GM23338 (cell line): ENCODE measurements around the gene C14orf119. TPM values are rescaled to one million over a fixed set of nuclear protein-coding genes. Genes with fewer than 3 reads are reported as not detected.

Experiments
- ATAC-seq: fragments of 200-7000 bp; cut with Tn5 transposase; 3 replicates; pipeline ENCODE4 v1.9.1; 2020
- DNase-seq: peaks from one replicate; pipeline ENCODE4 v3.0.0-alpha.2; 2015; ENCODE audit warnings: low spot score
- H2AFZ ChIP-seq: fragments of 200-600 bp; sonication (generic); 2 replicates; pipeline ENCODE4 v1.8.0; 2016; ENCODE audit warnings: antibody characterized with exemption, mild to moderate bottlenecking, moderate library complexity
- H3F3A ChIP-seq: fragments of 200-600 bp; sonication (generic); replicated peaks from 2 replicates; pipeline ENCODE4 v1.8.0; 2017; ENCODE audit warnings: antibody characterized with exemption, mixed run types, low read depth
- H3K27ac ChIP-seq: fragments of 200-600 bp; sonication (generic); 2 replicates; pipeline ENCODE4 v1.6.1; 2016; ENCODE audit warnings: low read depth
- H3K27me3 ChIP-seq: fragments of 200-600 bp; sonication (generic); 2 replicates; pipeline ENCODE4 v1.8.0; 2016; ENCODE audit warnings: mild to moderate bottlenecking, mixed run types, moderate library complexity; ENCODE audit not compliant: insufficient read depth
- H3K36me3 ChIP-seq: fragments of 200-600 bp; sonication (generic); 2 replicates; pipeline ENCODE4 v1.8.0; 2016; ENCODE audit warnings: mild to moderate bottlenecking; ENCODE audit not compliant: insufficient read depth
- H3K4me1 ChIP-seq: fragments of 200-600 bp; sonication (generic); 2 replicates; pipeline ENCODE4 v1.8.0; 2016; ENCODE audit warnings: mild to moderate bottlenecking, moderate library complexity; ENCODE audit not compliant: insufficient read depth
- H3K4me2 ChIP-seq: fragments of 200-600 bp; sonication (generic); 2 replicates; pipeline ENCODE4 v1.7.1; 2017; ENCODE audit warnings: mixed run types
- H3K4me3 ChIP-seq: fragments of 200-600 bp; sonication (generic); 2 replicates; pipeline ENCODE4 v1.6.1; 2016; ENCODE audit warnings: mixed run types
- H3K79me2 ChIP-seq: fragments of 200-600 bp; sonication (generic); replicated peaks from 2 replicates; pipeline ENCODE4 v1.8.0; 2017; ENCODE audit warnings: mild to moderate bottlenecking; ENCODE audit not compliant: insufficient read depth
- H3K9me2 ChIP-seq: fragments of 200-600 bp; sonication (generic); 2 replicates; pipeline ENCODE4 v1.8.0; 2017; ENCODE audit not compliant: insufficient read depth
- H4K20me1 ChIP-seq: fragments of 200-600 bp; sonication (generic); replicated peaks from 2 replicates; pipeline ENCODE4 v1.8.0; 2017; ENCODE audit warnings: mild to moderate bottlenecking; ENCODE audit not compliant: insufficient read depth
- H3K27ac Mint-ChIP-seq: 2 replicates; pipeline ENCODE4 v1.8.0; 2020; ENCODE audit warnings: inconsistent platforms, mild to moderate bottlenecking, moderate library complexity, mixed read lengths
- H3K27me3 Mint-ChIP-seq: 3 replicates; pipeline ENCODE4 v1.8.0; 2022; ENCODE audit warnings: low read depth, mild to moderate bottlenecking, moderate library complexity, mixed read lengths, inconsistent platforms; ENCODE audit not compliant: insufficient read depth, poor library complexity
- H3K36me3 Mint-ChIP-seq: 3 replicates; pipeline ENCODE4 v1.8.0; 2021; ENCODE audit warnings: low read depth, mild to moderate bottlenecking, inconsistent platforms, moderate library complexity, mixed read lengths
- H3K4me1 Mint-ChIP-seq: 3 replicates; pipeline ENCODE4 v1.8.0; 2020; ENCODE audit warnings: mild to moderate bottlenecking, inconsistent platforms, mixed read lengths
- H3K4me3 Mint-ChIP-seq: 3 replicates; pipeline ENCODE4 v1.8.0; 2021; ENCODE audit warnings: moderate library complexity, mild to moderate bottlenecking, inconsistent platforms, mixed read lengths
- H3K9me3 Mint-ChIP-seq: 3 replicates; pipeline ENCODE4 v1.8.0; 2020; ENCODE audit warnings: moderate library complexity, mild to moderate bottlenecking, inconsistent platforms, mixed read lengths
- CREB1 ChIP-seq: fragments of 250-450 bp; sonication (Bioruptor Pico); IDR thresholded peaks from 2 replicates; pipeline ENCODE4 v1.5.0; 2020; ENCODE audit warnings: low read depth, mild to moderate bottlenecking, moderate library complexity
- EZH2 ChIP-seq: fragments of 200-600 bp; sonication (generic); IDR thresholded peaks from one replicate; pipeline ENCODE4 v1.8.0; 2017; ENCODE audit warnings: antibody characterized with exemption, mild to moderate bottlenecking, low read depth; ENCODE audit not compliant: unreplicated experiment
- EZH2phosphoT487 ChIP-seq: fragments of 200-600 bp; sonication (generic); IDR thresholded peaks from one replicate; pipeline ENCODE4 v1.8.1; 2018; ENCODE audit warnings: antibody characterized with exemption; ENCODE audit not compliant: unreplicated experiment
- JUNB ChIP-seq: IDR thresholded peaks from one replicate; pipeline ENCODE4 v1.6.1; 2016; ENCODE audit warnings: antibody characterized with exemption; ENCODE audit not compliant: unreplicated experiment
- NANOG ChIP-seq: IDR thresholded peaks from 2 replicates; pipeline ENCODE4 v1.6.1; 2016; ENCODE audit warnings: antibody characterized with exemption, borderline replicate concordance
- POLR2AphosphoS5 ChIP-seq: IDR thresholded peaks from 2 replicates; pipeline ENCODE4 v1.6.1; 2016; ENCODE audit warnings: antibody characterized with exemption, low read depth
- STAT1 ChIP-seq: IDR thresholded peaks from one replicate; pipeline ENCODE4 v1.6.1; 2016; ENCODE audit warnings: antibody characterized with exemption; ENCODE audit not compliant: unreplicated experiment
- ZNF331 ChIP-seq: fragments of 250-450 bp; sonication (Bioruptor Pico); IDR thresholded peaks from 2 replicates; pipeline ENCODE4 v1.5.0; 2020; ENCODE audit warnings: low read depth, mild to moderate bottlenecking, moderate library complexity
- polyA plus RNA-seq: library from polyadenylated mRNA; unstranded; fragments of >200 nt; fragmentation: Nextera tagmentation; extraction: Ambion mirVana; gene quantifications from 2 replicates; pipeline ENCODE4 v1.2.1, GENCODE V29; 2016
- total RNA-seq: library from RNA; depleted of rRNA; stranded (reverse); fragments of >200 nt; shearing (Covaris generic); gene quantifications from 2 replicates; pipeline ENCODE4 v1.2.3, GENCODE V29; 2014
- TF ChIP-seq, protein P1 (sequence below): IDR thresholded peaks from one replicate; pipeline ENCODE4 v1.6.1; 2018; ENCODE audit warnings: antibody characterized with exemption; ENCODE audit not compliant: unreplicated experiment
- TF ChIP-seq, protein P2 (sequence below): fragments of 250-450 bp; sonication (Bioruptor Pico); IDR thresholded peaks from 2 replicates; pipeline ENCODE4 v1.5.0; 2020; ENCODE audit warnings: mild to moderate bottlenecking, moderate library complexity
- TF ChIP-seq, protein P3 (sequence below): IDR thresholded peaks from 2 replicates; pipeline ENCODE4 v1.6.1; 2016; ENCODE audit warnings: antibody characterized with exemption

Gene C14orf119
- total and polyA plus RNA-seq, 2 experiments from 2014 or later: 49.4 to 118 TPM

DNA sequence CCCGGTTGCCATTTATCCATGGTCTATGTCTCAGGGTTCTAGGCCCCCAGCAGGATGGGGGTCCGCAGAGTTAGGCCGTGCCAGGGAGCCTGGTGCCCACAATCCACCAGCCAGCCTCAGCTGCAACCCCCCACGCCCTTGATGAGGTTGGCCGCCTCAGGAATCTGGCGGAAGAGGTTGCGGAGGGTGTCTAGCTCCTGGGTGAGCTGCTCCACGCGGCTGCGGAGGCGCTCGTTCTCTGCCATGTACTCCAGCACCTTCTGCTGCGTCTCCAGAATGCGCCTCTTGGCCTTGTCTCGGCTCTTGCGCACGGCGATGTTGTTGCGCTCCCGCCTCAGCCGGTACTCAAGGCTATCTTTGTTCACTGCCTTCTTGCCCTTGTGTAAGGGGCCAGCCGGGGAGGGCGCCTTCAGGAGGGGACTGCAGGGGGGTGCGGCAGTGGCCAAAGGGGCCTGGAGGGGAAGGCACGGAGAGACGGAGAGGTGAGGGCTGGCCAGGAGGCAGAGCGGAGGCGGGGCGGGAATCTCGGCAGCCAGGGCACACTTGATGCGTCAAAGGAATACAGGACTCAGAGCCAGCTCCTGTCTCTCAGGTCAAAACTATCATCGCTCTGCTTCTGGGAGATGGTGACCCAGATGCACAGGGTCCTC, 22.2 kb downstream of the C14orf119 start (continued):
- TF ChIP-seq, protein P1, sequence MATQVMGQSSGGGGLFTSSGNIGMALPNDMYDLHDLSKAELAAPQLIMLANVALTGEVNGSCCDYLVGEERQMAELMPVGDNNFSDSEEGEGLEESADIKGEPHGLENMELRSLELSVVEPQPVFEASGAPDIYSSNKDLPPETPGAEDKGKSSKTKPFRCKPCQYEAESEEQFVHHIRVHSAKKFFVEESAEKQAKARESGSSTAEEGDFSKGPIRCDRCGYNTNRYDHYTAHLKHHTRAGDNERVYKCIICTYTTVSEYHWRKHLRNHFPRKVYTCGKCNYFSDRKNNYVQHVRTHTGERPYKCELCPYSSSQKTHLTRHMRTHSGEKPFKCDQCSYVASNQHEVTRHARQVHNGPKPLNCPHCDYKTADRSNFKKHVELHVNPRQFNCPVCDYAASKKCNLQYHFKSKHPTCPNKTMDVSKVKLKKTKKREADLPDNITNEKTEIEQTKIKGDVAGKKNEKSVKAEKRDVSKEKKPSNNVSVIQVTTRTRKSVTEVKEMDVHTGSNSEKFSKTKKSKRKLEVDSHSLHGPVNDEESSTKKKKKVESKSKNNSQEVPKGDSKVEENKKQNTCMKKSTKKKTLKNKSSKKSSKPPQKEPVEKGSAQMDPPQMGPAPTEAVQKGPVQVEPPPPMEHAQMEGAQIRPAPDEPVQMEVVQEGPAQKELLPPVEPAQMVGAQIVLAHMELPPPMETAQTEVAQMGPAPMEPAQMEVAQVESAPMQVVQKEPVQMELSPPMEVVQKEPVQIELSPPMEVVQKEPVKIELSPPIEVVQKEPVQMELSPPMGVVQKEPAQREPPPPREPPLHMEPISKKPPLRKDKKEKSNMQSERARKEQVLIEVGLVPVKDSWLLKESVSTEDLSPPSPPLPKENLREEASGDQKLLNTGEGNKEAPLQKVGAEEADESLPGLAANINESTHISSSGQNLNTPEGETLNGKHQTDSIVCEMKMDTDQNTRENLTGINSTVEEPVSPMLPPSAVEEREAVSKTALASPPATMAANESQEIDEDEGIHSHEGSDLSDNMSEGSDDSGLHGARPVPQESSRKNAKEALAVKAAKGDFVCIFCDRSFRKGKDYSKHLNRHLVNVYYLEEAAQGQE: no peak
- TF ChIP-seq NANOG (no peak), POLR2AphosphoS5 (no peak), EZH2 (no peak), STAT1 (no peak), CREB1 (no peak)

DNA sequence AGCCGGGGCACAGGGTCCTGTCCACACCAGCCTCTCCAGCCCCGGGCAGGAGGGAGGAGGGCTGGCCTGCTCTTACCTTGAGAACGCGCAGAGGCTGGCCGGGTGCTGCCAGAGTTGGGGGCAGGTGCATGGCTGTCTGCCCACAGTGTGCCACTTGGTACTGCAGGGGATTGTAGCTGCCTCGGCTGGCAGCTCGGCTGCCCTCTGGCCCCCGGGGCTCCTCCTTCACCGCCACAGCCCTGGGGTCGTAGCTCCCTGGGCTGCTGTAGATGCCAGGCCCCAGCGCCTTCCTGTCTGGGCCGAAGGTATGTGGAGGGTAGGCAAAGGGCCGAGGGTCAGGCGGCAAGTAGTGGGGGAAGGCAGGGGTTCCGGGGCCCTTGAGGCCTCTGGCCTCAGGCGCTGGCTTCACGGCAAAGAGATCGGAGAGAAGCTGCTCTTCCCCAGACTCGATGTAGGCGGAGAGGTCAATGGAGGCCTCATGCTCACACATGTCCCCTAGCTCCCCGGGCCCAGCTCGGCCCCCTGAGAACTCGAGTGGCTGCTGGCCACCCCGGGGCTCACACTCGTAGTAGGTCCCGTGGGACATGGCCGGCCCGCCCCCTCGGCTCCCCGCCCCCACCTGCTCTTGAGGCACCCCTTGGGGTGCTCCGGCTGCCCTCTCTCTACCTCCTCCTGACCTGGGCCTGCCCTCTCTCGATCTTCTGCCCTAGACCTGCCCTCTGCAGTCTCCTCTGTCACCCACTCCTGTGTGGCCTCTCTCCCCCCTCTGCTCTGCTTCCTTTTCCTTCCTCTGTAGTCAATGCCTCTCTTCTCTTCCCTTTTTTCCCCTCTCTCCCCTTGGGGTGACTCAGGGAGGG, 23.4 kb downstream of the C14orf119 start, which contains the start of gene CEBPE:
TSS of gene CEBPE (minus strand) at position 750 of the 857 bp plus-strand sequence. CDS start at position 586, 164 bp downstream.
- H3K4me3 Mint-ChIP-seq: peak within 1 kb of the TSS; percentile 24; the same call in 1 of the 3 replicates
- Histone ChIP-seq H3K27ac (no peak within 1 kb of the TSS), H4K20me1 (no peaks in the 10 kb centered on the region), H3K27me3 (no peaks in the 10 kb centered on the region), H3K4me2 (0 out of 2 replicates have a peak within 1 kb of the TSS, but pooled peaks have one; percentile 14), H3F3A (no peaks in the 10 kb centered on the region; the same call in 1 of the 2 replicates), H3K4me1 (peaks cover 26% of the 10 kb centered on the region), H3K36me3 (no peaks in the 10 kb centered on the region), H3K4me3 (no peak within 1 kb of the TSS), H2AFZ (peak within 1 kb of the TSS; percentile 43; the same call in 1 of the 2 replicates), H3K79me2 (no peaks in the 10 kb centered on the region), H3K9me2 (no peaks in the 10 kb centered on the region)
- peaks cover 50% of the 10 kb centered on the region for H3K4me1 Mint-ChIP-seq
- H3K27me3 Mint-ChIP-seq: peaks cover 22% of the 10 kb centered on the region
- no peaks in the 10 kb centered on the region; the same call in 2 of the 3 replicates for H3K36me3 Mint-ChIP-seq
- no peaks in the 10 kb centered on the region; the same call in 2 of the 3 replicates for H3K9me3 Mint-ChIP-seq
- no peak for ATAC-seq
- no peak within 1 kb of the TSS for H3K27ac Mint-ChIP-seq
- DNase-seq: no peak
- no peak for TF ChIP-seq CREB1
- no peak for TF ChIP-seq EZH2
- no peak for TF ChIP-seq ZNF331 (CRISPR knock-in tag)
- TF ChIP-seq NANOG: no peak
- TF ChIP-seq EZH2phosphoT487: no peak
- TF ChIP-seq, protein P2, sequence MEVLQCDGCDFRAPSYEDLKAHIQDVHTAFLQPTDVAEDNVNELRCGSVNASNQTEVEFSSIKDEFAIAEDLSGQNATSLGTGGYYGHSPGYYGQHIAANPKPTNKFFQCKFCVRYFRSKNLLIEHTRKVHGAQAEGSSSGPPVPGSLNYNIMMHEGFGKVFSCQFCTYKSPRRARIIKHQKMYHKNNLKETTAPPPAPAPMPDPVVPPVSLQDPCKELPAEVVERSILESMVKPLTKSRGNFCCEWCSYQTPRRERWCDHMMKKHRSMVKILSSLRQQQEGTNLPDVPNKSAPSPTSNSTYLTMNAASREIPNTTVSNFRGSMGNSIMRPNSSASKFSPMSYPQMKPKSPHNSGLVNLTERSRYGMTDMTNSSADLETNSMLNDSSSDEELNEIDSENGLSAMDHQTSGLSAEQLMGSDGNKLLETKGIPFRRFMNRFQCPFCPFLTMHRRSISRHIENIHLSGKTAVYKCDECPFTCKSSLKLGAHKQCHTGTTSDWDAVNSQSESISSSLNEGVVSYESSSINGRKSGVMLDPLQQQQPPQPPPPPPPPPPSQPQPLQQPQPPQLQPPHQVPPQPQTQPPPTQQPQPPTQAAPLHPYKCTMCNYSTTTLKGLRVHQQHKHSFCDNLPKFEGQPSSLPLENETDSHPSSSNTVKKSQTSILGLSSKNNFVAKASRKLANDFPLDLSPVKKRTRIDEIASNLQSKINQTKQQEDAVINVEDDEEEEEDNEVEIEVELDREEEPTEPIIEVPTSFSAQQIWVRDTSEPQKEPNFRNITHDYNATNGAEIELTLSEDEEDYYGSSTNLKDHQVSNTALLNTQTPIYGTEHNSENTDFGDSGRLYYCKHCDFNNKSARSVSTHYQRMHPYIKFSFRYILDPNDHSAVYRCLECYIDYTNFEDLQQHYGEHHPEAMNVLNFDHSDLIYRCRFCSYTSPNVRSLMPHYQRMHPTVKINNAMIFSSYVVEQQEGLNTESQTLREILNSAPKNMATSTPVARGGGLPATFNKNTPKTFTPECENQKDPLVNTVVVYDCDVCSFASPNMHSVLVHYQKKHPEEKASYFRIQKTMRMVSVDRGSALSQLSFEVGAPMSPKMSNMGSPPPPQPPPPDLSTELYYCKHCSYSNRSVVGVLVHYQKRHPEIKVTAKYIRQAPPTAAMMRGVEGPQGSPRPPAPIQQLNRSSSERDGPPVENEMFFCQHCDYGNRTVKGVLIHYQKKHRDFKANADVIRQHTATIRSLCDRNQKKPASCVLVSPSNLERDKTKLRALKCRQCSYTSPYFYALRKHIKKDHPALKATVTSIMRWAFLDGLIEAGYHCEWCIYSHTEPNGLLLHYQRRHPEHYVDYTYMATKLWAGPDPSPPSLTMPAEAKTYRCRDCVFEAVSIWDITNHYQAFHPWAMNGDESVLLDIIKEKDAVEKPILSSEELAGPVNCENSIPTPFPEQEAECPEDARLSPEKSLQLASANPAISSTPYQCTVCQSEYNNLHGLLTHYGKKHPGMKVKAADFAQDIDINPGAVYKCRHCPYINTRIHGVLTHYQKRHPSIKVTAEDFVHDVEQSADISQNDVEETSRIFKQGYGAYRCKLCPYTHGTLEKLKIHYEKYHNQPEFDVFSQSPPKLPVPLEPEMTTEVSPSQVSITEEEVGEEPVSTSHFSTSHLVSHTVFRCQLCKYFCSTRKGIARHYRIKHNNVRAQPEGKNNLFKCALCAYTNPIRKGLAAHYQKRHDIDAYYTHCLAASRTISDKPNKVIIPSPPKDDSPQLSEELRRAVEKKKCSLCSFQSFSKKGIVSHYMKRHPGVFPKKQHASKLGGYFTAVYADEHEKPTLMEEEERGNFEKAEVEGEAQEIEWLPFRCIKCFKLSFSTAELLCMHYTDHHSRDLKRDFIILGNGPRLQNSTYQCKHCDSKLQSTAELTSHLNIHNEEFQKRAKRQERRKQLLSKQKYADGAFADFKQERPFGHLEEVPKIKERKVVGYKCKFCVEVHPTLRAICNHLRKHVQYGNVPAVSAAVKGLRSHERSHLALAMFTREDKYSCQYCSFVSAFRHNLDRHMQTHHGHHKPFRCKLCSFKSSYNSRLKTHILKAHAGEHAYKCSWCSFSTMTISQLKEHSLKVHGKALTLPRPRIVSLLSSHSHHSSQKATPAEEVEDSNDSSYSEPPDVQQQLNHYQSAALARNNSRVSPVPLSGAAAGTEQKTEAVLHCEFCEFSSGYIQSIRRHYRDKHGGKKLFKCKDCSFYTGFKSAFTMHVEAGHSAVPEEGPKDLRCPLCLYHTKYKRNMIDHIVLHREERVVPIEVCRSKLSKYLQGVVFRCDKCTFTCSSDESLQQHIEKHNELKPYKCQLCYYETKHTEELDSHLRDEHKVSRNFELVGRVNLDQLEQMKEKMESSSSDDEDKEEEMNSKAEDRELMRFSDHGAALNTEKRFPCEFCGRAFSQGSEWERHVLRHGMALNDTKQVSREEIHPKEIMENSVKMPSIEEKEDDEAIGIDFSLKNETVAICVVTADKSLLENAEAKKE (CRISPR knock-in tag): no peak
- no peak for TF ChIP-seq STAT1
- no peak for TF ChIP-seq POLR2AphosphoS5
- TF ChIP-seq, protein P3, sequence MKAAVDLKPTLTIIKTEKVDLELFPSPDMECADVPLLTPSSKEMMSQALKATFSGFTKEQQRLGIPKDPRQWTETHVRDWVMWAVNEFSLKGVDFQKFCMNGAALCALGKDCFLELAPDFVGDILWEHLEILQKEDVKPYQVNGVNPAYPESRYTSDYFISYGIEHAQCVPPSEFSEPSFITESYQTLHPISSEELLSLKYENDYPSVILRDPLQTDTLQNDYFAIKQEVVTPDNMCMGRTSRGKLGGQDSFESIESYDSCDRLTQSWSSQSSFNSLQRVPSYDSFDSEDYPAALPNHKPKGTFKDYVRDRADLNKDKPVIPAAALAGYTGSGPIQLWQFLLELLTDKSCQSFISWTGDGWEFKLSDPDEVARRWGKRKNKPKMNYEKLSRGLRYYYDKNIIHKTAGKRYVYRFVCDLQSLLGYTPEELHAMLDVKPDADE: no peak
- TF ChIP-seq JUNB: no peak
